Measurements from ENCODE around the gene EIF3B. TPM values are rescaled to one million over a fixed set of nuclear protein-coding genes. Genes with fewer than 3 reads are reported as not detected.

The EIF3B gene
- total RNA-seq (2022; extraction: Qiagen RNA extraction): 216 to 266 TPM (median 224 TPM) in 5 replicates

GRCh38 chr7:2354186-2354938 lies at the start of gene EIF3B:
EIF3B (plus strand) TSS chr7:2354827; CDS start chr7:2354922, 95 bp downstream.

GRCh38 chr7:2314209-2314955 lies 40.2 kb upstream of the EIF3B start, which contains the start of gene SNX8:
SNX8 (minus strand) TSS chr7:2314441; CDS start chr7:2314421, 20 bp downstream.

GRCh38 chr7:2403014-2403717 lies 48.5 kb downstream of the EIF3B start, which contains the start of gene CHST12:
CHST12 (plus strand) TSS chr7:2403611; CDS start chr7:2432640, 29,029 bp downstream.

Other genes with a start within 250 kb of the EIF3B start
- gene MAD1L1, start 121.9 kb upstream of the EIF3B start, total RNA-seq (2022; extraction: Qiagen RNA extraction): 19.5 to 26.6 TPM (median 23.7 TPM) in 5 replicates
- gene MRM2, start 112.6 kb upstream of the EIF3B start, total RNA-seq (2022; extraction: Qiagen RNA extraction): 52.3 to 53.6 TPM (median 53.1 TPM) in 5 replicates
- 82.6 to 117 TPM (median 104 TPM) in 5 replicates for gene NUDT1, start 112.6 kb upstream of the EIF3B start, total RNA-seq (2022; extraction: Qiagen RNA extraction)
- 79.3 to 128 TPM (median 117 TPM) in 5 replicates for gene SNX8, start 40.4 kb upstream of the EIF3B start, total RNA-seq (2022; extraction: Qiagen RNA extraction)
- gene CHST12, start 48.8 kb downstream of the EIF3B start, total RNA-seq (2022; extraction: Qiagen RNA extraction): 7.5 to 15.6 TPM (median 12.3 TPM) in 5 replicates
- not detected in 5 replicates for gene GRIFIN, start 121.6 kb downstream of the EIF3B start, total RNA-seq (2022; extraction: Qiagen RNA extraction)
- 10.4 to 18.7 TPM (median 18.2 TPM) in 5 replicates for gene LFNG, start 164.9 kb downstream of the EIF3B start, total RNA-seq (2022; extraction: Qiagen RNA extraction)
- gene BRAT1, start 200.7 kb downstream of the EIF3B start, total RNA-seq (2022; extraction: Qiagen RNA extraction): 22.2 to 36.6 TPM (median 33.7 TPM) in 5 replicates
- 9.0 to 12.4 TPM (median 10.5 TPM) in 5 replicates for gene IQCE, start 204.2 kb downstream of the EIF3B start, total RNA-seq (2022; extraction: Qiagen RNA extraction)